T-helper 2 cell (primary cell): Measurements from ENCODE around the gene HIP1R.
"Not testable (repeated sequence)": the region's sequence is repeated elsewhere in the genome, so short reads cannot be mapped to it uniquely, and the experiment has no call there.

Experiments
- DNase-seq, 5 experiments: peaks; one replicate each; pipeline versions ENCODE4 v3.0.0 to v3.0.0-alpha.2; 2012 to 2022

Gene HIP1R

DNA sequence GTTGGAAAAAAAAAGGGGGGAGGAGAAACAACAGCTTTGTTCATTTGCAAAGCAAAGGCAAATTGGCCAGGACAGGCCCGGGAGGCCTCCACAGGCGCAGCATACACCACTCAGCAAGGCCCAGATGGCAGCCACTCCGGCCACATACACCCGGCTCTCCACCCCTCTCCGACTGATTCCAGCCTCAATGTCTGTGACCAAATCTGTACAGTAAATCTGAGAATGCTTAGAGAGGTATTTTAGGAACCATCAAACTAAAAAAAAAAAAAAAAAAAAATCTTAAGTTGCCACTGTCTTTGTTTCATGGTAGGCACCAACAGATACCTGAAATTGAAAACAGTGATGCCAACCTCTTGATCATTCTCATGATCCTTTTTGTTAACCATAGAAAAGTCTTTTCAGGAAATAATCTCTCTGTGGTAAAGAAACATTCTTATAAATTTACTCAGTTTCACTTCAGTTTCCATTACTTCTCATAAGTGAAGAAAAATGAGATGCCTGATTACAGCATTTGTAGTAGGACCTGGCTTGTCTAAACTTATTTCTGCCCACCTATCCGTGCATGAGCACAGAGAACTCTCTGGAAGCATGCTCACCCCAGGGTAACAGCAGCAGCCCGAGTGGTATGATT lies 40.4 kb downstream of the HIP1R start:
- DNase-seq, result peak in 1 of 5 experiments; percentile 47

DNA sequence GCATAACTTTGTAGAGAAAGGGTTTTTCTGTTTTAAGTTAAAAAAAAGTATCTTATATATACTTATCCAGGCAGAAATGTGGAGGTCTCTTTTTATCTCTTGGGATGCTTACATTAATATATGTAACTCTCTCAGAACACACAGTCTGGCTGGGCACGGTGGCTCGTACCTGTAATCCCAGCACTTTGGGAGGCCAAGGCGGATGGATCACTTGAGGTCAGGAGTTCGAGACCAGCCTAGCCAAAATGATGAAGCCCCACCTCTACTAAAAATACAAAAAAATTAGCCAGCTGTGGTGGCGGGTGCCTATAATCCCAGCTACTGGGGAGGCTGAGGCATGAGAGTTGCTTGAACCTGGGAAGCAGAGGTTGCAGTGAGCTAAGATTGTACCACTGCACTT lies 41.0 kb downstream of the HIP1R start:
- not testable (repeated sequence) for DNase-seq

DNA sequence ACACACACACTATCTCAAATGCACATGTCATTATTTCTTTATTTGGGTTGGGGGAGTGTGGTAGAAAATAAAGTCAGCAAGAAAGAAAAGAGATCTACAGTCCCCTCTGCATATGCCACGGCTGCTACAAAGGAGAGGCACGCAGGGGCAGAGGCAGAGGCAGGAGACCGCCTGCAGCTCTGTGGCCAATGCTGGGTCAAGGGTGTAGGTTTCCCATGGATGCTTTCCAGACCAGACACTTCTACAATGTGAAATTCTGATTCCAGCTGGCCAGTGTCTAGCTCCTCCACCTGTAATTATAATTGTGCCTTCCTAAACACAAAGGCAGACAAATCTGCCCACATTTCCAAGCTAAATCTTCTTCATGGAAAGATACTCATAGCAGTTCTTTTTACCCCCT lies 41.5 kb downstream of the HIP1R start:
- DNase-seq, result no peak

DNA sequence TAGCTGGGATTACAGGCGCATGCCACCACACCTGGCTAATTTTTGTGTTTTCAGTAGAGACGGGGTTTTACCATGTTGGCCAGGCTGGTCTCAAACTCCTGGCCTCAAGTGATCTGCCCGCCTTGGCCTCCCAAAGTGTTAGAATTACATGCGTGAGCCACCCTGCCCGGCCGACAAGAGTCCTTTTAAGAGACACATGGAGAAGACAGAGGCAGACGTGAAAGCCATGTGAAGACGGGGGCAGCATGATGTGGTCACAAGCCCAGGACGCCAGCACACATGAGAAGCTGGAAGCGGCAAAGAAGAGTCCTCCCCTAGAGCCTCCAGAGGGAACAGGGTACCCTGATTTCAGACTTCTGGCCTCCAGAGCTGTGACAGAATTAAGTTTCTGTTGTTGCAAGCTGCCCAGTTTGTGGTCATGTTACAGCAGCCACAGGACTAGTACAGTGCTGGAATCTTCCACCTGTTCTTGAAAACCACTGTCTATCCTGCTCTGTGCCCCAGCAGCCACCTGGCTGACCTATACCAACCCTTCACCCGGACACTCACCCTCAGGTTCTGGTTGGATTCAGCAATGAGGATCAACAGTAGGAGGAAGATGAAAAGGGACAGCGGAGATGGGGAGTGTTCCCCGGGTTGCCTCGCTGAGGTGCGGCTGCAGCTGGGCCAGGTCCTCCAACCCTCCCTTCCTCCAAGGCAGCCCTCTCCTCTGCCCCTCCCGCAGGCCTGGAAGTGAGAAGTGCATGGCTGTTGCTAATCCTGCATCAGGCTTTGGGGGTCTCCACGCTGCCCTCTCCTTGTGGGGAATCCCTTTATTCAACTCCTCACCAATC lies 43.7 kb downstream of the HIP1R start:
- no peak for DNase-seq

DNA sequence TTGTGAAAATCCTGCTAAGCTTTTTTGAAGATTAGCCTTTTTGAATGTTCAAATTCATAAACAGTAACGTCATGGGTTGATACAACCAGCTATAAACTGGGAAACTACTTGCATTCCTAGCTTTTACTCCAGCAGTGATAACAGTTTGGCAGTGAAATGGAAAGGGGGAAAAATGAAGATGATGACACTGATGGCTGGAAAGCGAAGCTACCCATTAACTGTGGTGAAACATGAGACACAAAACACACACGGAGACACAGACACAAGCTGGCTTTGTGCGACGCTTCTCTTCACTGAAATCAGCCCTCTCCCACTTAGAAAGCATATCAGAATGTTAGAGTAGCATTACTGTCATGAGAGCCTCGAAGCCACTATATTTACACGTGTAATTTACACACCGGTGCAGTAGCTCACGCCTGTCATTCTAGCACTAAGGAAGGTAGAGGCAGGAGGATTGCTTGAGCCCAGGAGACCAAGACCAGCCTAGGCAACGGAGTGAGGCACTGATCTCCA lies 45.0 kb downstream of the HIP1R start:
- no peak for DNase-seq

DNA sequence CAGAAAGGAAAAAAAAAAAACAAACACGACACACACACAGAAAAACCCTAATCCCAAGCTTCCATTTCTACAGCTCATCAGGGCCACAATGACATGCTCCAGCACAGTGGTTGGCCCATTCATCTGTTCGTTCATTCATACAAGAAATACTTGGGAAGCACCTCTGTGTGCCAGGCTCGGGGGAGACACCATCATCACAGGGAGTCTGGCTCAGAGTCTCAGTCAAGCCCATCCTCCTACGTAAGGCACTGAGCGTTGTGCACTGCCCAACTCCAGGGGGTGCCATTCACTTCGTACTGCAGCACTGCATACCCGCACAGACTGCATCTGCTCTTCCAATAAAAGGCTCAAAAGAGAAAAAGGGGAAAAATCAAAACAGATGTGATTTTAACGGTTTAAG lies 45.4 kb downstream of the HIP1R start:
- no peak for DNase-seq

DNA sequence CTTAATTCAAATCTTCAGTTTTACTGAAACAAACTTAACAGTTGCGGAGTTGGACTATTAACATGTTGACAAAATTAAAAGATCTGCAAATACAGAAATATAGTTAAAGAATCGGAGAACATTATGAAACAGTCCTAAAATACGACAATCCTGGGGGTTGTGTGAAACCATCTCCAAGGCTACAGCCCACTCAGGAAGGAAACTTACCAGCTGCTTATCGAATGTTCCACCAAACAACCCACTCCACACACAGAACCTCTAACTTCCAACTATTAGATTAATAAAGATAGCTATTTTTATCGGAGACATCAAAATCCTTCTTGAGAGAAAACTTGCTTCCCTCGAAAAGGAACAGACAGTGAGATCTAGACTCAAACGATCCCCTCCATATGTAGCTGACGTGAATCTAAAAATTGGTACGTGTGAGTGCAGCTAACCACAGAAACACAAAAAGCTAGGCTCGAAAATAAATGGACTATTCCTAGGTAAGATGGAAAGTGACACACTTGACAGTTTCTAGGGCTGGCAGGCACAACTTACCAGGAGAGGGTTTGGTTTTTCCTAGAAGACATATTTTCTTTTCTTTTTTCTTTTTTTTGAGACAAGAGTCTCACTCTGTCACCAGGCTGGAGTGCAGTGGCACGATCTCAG lies 47.8 kb downstream of the HIP1R start:
- no peak for DNase-seq

DNA sequence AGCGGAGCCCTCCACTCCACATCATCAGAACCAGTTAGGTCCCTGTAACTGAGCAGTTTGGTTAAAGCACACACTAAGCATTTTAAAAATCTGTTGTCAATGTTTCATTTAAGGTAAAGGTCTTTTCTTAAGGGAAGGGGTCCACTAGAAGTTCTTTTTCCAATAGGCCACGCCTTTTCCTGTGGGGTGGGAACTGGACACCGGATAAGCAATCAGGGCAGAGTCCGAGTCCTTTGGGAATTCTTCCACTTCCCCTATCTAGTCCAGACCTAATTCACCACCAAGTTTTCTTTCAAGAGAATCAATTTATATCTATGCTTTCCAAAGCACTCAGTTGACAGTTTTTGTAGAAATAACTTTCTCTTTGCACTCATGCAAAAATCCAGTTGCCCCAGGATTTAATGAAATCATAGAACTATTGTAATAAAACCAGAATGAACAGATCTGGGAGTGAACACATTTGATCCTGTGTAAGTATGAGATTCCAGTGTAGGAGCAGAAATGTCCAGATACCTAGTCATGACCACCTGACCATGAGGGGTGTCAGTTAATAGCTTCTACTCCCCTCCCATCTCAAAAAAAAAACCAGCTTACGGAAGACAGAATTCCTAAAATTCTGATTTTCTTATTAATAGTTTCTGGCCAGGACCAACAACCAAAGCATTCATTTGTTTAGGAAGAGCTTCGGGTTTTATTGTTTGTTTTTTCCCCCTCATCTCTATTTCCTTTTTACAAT lies 49.0 kb downstream of the HIP1R start:
- DNase-seq, result no peak

DNA sequence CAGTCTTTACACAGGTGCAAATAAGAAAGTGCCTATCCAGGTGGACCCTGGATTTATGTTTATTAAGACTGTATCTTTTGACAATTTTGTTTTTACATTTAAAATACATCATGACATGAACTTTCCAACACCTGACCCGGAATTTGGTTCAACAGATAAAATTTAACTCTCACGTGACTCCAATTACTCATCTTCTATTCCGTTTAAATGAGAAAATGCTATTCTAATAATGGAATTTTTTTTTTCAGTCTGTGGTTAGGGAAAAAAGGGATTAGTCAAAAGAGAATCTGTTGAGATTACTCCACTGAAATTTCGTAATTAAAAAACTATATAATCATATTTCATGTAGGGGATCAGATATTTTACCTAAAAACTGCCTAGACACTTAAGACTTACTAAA lies 49.6 kb downstream of the HIP1R start:
- DNase-seq, result no peak

DNA sequence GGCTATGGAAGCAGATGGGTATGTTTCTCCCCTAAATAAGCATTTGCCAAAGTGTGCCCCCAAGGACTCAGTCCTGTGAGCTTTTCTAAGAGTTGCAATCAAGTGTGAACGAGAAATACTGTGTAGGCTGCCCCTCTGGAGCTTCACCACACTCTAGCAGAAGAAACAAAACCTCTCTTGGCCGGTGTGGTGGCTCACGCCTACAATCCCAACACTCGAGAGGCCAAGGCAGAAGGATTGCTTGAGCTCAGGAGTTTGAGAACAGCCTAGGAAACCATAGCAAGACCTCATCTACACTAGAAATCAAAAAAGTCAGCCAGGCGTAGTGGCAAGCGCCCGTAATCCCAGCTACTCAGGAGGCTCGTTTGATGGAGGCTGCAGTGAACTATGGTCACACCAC lies 50.9 kb downstream of the HIP1R start:
- DNase-seq, result no peak

DNA sequence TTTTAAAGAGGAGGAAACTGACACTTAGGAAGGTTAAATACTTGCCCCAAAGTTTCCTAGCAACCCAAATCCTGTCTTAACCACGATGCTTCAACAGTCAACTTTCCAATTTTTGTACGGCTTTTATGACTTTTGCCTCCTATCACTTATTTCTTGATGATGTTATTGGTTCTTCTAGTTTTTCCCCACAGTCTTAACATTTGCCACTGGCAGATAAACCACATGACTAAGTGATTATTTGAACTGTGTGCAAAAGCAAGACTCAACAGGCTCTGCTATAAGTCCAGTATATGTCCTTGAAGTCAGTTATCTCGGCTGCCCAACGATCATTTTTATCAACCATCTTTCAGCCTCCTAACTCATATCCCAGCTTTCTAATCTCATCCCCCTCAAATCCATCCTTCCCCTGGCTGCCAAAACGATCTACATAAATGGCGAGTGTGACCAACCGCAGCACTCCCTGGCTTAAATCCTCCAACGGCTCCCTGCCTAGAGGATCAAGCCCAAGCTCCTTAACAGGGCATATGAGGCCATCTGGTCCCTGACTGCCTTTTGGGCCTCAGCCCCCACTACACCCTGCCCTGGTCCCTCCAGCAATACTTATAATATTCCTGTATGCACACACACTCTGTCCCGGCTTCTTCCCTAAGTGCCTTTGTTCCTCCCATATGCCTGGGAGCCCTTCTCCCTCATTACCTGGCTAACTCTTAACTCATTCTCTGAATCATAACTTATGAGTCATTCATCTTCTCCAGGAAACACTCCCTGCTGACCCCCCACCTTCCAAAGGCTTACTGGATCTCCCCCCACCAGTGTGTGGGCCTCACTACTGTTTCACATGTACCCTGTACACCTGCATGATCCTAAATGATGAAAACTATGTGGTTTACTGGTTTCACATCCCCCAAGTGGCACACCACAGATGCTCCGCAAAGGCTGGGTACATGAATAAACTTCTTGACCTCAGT lies 51.9 kb downstream of the HIP1R start:
- DNase-seq, result peak in 2 of 5 experiments; percentile 23 to 58

DNA sequence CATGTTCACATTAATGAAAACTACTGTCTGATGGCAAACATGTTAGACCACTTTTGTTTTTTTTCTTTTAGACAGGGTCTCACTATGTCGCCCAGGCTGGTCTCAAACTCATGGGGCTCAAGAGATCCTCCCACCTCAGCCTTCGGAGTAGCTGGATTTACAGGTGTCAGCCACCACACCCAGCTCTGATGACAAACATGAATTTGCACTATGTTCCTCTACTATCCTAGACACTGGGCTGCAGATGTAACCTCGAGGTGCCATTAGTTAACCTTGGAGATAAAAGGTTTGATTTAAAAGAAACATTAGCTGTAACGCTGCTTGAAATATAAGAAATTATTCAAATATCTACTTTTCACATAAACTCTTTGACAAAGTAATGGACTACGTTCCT lies 52.6 kb downstream of the HIP1R start:
- DNase-seq, result no peak

DNA sequence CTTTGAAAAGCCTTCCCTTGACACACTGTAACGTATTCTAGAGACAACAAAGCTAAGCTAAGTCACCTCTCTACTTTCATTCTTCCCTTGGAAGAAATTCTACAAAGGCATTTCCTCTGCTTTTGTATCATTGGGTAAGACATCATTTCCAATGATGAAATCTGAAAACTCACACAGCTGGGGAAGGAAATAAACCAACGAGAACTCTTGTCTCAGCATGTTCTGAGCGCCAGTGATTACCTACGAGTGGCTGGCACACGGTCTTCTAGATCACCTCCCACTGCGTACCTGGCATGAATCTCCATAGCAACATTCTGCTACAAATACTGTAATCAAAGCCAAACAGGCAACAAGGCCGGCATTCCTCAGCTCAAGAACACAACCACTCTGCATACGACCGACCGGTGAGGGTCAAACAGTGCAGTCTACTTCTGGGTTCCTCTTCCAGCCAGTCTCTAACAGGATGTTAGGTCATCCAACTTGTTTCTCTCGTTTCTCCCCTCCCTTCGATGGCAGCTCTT lies 53.0 kb downstream of the HIP1R start:
- peak in 3 of 5 experiments; percentile 54 to 67 (median 60) for DNase-seq

DNA sequence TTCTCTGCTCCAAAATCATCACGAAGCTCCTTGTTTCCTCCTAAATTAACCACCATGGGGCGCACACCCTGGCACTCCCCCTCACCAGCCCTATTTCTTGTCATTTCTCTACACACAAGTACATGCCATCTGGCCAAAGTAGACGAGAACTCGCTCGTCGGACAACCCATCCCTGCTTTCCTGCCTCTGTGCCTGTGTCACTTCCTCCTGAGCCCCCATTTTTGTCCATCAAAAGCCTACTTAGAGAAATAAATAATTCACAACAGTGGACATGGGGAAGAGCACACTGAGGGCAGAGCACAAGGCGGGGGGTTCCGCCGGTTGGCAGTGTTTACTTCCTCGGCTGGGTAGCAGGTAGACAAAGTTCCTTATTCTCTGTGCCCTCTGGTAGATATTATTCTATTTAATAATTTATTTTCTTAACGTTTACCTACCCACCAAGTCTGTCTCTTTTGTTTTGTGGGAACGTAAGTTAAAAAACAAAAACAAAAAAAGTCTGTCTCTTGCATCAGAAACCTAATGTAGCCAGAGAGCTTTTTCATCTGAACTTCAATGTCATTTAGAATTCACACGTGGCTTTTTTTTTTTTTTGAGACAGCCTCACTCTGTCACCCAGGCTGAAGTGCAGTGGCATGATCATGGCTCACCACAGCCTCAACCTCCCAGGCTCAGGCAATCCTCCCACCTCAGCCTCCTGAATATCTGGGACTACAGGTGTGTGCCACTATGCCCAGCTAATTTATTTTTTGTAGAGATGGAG lies 54.7 kb downstream of the HIP1R start:
- no peak for DNase-seq

DNA sequence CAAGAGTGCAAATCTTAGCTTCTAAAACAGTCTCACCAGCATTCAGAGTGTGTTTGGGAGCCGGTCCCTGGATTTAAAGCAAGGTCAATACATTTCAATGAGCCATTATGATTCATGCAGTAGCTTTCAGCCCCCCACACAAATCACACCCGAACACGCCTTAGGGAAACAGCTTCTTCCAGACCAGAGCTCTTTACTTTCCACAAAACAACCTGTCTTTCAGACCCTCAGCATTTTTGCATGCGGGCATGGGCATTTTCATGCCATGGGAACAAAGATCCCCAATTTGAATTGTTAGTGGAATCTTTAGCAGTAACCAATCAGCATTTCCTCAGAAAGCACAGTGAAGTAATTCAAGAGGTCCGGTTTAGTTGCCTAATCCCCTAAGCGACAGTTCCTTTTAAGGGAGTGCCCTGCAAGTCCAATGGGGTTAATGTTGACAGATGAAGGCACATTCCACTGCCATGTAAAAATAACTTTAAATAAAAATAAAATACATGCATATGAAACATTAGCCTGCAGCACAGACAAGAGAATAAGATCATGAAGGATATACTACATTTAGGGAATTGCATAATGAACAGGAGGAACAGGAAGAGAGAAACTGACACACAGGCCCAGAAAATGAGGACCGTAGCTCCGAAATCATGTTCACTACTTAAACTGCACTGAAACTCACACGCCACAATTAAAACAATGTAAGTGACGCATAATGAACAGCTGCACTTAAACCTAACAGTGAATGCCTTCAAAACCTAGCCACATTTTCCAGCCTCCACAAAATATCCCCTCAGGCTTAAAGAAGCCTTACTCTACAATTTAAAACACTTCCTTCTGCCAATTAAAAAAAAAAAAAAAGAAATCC lies 56.6 kb downstream of the HIP1R start:
- DNase-seq, result no peak

DNA sequence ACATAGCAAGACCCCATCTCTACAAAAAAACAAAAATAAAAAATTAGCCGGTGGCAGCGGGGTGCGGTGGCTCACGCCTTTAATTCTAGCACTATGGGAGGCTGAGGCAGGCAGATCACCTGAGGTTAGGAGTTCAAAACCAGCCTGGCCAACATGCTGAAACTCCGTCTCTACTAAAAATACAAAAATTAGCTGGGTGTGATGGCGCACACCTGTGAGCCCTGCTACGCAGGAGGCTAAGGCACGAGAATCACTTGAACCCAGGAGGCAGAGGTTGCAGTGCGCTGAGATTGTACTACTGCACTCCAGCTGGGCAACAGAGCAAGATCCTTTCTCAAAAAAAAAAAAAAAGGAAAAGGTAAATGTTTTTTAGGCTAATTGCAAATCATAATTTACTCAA lies 57.5 kb downstream of the HIP1R start:
- not testable (repeated sequence) for DNase-seq

DNA sequence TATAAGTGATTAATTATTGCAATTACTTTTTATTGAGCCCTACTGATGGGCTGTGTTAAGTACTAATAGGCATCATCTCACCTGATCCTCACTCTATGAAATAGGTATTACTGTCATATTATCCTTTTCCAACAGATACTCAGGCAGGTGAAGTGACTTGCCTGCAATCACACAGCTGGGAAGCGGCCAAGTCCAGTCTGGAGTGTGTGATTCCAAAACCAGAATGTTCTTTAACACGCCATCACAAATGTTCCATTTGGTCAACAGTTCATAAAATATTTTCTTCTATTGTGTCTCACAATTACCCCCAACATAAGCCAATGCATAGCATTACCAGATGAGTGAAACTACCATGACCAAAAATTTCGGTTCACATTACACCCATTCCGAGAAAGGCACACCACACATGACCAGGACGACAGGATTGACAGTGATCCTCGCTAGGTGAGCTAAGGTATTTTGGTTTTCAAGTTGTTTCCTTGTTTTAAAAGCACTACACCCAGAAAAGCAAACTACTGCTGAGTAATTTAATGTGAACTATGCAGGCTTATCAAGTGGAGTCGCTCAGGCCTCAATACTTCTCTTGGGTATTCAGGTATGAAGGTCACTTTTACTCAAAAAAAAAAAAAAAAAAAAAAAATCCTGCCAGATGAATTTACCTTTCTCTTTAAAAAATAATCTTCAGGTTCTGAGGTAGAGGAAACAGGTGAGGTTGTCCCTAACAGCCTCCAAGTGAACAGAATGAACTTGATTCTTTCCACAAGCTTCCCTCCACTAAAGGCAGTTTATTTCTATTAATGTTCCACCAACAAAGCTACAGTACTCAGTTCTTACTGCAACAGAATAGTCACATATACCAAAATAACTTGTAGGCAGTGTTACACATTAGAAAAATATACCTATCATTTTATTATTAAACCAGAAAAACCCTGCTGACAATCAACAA lies 58.2 kb downstream of the HIP1R start:
- no peak for DNase-seq
